Measurements from ENCODE around the gene RSF1.

RSF1 gene

GRCh38 chr11:77619576-77620198 is 200.8 kb downstream of the RSF1 start:
- peak; percentile 69 for DNase-seq (ENCODE audit: low spot score)

DNA sequence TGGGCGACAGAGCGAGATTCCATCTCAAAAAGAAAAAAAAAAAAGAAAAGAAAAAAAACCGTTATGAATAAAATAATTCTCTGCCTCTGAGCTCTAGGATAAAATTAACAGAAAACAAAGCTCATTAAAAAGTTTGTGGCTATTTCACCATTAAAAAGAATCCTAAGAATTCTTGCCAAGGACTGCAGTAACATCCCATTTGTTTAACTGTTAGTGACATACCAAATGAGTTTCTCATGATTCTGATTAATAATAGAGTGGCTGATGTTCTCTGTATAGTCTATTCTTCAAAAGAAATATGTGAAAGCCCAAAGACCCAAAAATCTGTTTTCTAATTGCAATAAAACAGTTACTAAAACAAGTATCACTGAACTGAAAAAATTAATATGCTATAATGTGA is 202.6 kb downstream of the RSF1 start:
- no peak for DNase-seq (ENCODE audit: low spot score)

DNA sequence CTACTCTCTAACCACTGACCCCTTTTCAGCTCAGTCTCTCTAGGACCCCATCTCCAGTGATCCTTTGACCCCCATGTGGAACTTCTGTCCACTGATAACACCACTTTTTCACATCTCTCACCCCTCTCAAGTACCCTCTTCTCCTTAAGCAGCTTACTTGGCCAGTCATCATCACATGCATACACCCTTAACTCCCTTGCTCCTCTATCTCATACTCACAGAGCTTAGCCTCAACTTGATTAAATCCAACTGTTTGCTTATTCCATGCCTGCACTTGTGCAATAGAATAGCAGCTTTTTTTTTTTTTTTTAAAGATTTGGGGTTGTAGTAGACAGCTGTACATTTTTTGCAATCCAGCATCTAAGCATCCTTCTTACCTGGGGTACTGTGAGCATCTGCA is 208.6 kb downstream of the RSF1 start:
- DNase-seq (ENCODE audit: low spot score): no peak

Measured in SW480 (cell line).